LNCaP clone FGC (cell line): Measurements from ENCODE around the gene CPSF4.
A peak's percentile ranks its signal among the peaks of the same experiment; 100 is the strongest.

Experiments
- DNase-seq: peaks from one replicate; pipeline ENCODE4 v3.0.0-alpha.2; 2011; ENCODE audit warnings: low read depth
- H3K4me3 ChIP-seq: 2 replicates; pipeline ENCODE4 v1.5.1; 2011; ENCODE audit warnings: mild to moderate bottlenecking, low read depth, low read length, control low read depth
- CTCF ChIP-seq: IDR thresholded peaks from 2 replicates; pipeline ENCODE4 v1.5.1; 2012; ENCODE audit warnings: mild to moderate bottlenecking; ENCODE audit not compliant: control insufficient read depth, insufficient read depth; ENCODE audit errors: extremely low read depth

CPSF4 gene

GRCh38 chr7:99457050-99457649, 18.4 kb downstream of the CPSF4 start:
- TF ChIP-seq CTCF = no peak
- no peak overlapping the region for H3K4me3 ChIP-seq
- no peak for DNase-seq

- DNase-seq = no peak
- H3K4me3 ChIP-seq = no peak overlapping the region
- TF ChIP-seq CTCF = no peak
These were observed 19.1 kb downstream of the CPSF4 start for GRCh38 chr7:99457650-99458493.

- DNase-seq = no peak
- 0 out of 2 replicates have a peak, but pooled peaks have one; percentile 4 for TF ChIP-seq CTCF
These were observed 20.3 kb downstream of the CPSF4 start for GRCh38 chr7:99459087-99459486.

GRCh38 chr7:99460651-99461050, 21.9 kb downstream of the CPSF4 start:
- TF ChIP-seq CTCF = no peak
- DNase-seq = no peak
- H3K4me3 ChIP-seq = no peak overlapping the region

More at GRCh38 chr7:99459087-99459486, 20.3 kb downstream of the CPSF4 start:
- H3K4me3 ChIP-seq = no peak overlapping the region

GRCh38 chr7:99461221-99461620, 22.5 kb downstream of the CPSF4 start:
- TF ChIP-seq CTCF = no peak
- DNase-seq = no peak
- no peak overlapping the region for H3K4me3 ChIP-seq

- DNase-seq = no peak
- no peak for TF ChIP-seq CTCF
- peak overlapping the region; percentile 100 for H3K4me3 ChIP-seq
These were observed 26.7 kb downstream of the CPSF4 start for GRCh38 chr7:99465421-99465768.
